Kidney (tissue), 14 donors: Measurements from ENCODE around the gene ANKRD66. TPM values are rescaled to one million over a fixed set of nuclear protein-coding genes. Genes with fewer than 3 reads are reported as not detected.

Experiments
- DNase-seq, 5 donors: peaks; one replicate each; pipeline ENCODE4 v3.0.0-alpha.2; 2013 to 2020
- FAIRE-seq: peaks from 2 replicates; lab custom pipeline; 2012; peaks lifted over from hg19 to GRCh38; lab: Jason Lieb, UNC
- H3K27ac ChIP-seq, 2 donors: one replicate each; pipeline ENCODE4 v1.7.0; 2013; ENCODE audit warnings: low read depth in 2 of 2, low read length in 2 of 2, inconsistent platforms in 1 of 2
- H3K27me3 ChIP-seq: one replicate; pipeline ENCODE4 v1.7.1; 2013; ENCODE audit warnings: low read length, inconsistent platforms; ENCODE audit not compliant: control insufficient read depth, insufficient read depth
- H3K36me3 ChIP-seq, 3 donors: one replicate each; pipeline versions ENCODE4 v1.7.0 to v1.7.1; 2013; ENCODE audit warnings: low read length in 3 of 3, control low read depth in 1 of 3, inconsistent platforms in 1 of 3; ENCODE audit not compliant: insufficient read depth in 3 of 3, control insufficient read depth in 2 of 3
- H3K4me1 ChIP-seq, 3 donors: one replicate each; pipeline versions ENCODE4 v1.7.0 to v1.7.1; 2013; ENCODE audit warnings: low read length in 3 of 3, inconsistent platforms in 1 of 3, low read depth in 1 of 3; ENCODE audit not compliant: control insufficient read depth in 2 of 3, insufficient read depth in 2 of 3
- H3K4me3 ChIP-seq, 3 donors: one replicate each; pipeline versions ENCODE4 v1.7.0 to v1.8.1; 2013; ENCODE audit warnings: low read length in 3 of 3, control low read depth in 1 of 3, inconsistent platforms in 1 of 3
- H3K9ac ChIP-seq, 3 donors: one replicate each; pipeline versions ENCODE4 v1.7.0 to v1.7.1; 2013; ENCODE audit warnings: low read length in 3 of 3, control low read depth in 1 of 3, inconsistent platforms in 1 of 3
- H3K9me3 ChIP-seq, 3 donors: one replicate each; pipeline versions ENCODE4 v1.7.0 to v1.7.1; 2013; ENCODE audit warnings: low read length in 3 of 3, control low read depth in 1 of 3, inconsistent platforms in 1 of 3; ENCODE audit not compliant: control insufficient read depth in 2 of 3, insufficient read depth in 1 of 3
- intact Hi-C: fragments of 100-400 bp; cut with DNase I; formaldehyde crosslinking; loops from one replicate; pipeline ENCODE4 v1.11.1; 2022
- polyA plus RNA-seq: library from polyadenylated mRNA; stranded (reverse); fragments of 350-450 nt; fragmentation: Illumina TruSeq; extraction: RNeasy Lipid Tissue Mini Kit (QIAGEN cat#74804); gene quantifications from one replicate; pipeline ENCODE4 v1.2.3, GENCODE V29; 2014; ENCODE audit warnings: low read depth, low replicate concordance; ENCODE audit not compliant: insufficient read depth
- total RNA-seq: library from RNA; stranded (reverse); fragmentation: NEBNext Ultra II Directional; extraction: Animal tissue kit (Norgen Biotek cat#: 25700); gene quantifications from one replicate; pipeline ENCODE4 v1.2.1, GENCODE V29; 2021
- TF ChIP-seq, protein P1 (sequence below): IDR thresholded peaks from 3 replicates; pipeline ENCODE4 v1.5.1; 2012; ENCODE audit warnings: mild to moderate bottlenecking, moderate library complexity, borderline replicate concordance; ENCODE audit not compliant: insufficient read depth; ENCODE audit errors: extremely low read depth
- donor health status: control.
- donor health status: control.
- donor health status: control.
- donor health status: control.
- donor health status: control.
- donor health status: DM: yes; HTN: yes; CAD: no.
- donor health status: Normal renal cell carcinoma (clear cell type).

Gene ANKRD66
- total and polyA plus RNA-seq, 2 donors from 2014 or later: not detected

DNA sequence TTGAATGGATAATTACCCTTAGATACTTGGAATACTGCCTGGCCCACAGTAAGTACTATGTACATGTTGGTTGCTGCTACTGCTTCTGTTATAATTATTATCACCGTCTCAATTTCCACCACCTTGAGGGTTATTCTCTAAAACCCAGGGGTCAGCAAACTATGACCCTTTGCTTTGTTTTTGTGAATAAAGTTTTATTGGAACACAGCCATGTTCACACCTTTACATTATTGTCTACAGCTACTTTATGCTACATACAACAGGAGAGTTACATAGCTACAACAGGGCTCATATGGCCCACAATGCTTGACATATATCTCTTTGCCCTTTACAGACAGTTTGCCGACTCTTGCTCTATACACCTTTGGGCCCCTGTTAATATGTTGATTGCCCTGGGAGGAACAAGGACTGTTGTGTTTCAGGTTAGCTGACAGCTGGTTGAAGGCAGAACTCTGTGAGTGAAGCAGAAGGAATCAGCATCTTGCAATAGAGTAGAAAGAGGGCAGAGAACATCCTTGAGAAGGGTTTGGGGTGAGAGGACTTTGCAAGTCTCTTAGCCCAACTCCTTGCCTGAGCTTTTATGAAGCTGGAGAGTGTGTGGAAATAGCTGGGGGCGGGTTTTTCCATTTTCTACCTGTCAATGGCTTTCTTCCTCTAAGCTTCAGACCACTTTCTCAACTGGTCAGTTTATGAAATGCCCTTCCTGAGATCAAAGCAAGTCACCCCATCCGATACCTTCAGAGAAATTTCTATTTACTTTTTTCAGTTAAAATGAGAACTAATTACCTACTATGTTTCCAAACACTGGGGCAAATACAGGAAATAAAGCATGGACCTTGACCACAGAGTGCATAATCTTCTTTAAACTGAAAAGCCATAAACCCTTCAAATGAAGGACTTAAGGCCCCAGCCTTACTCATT, 43.0 kb downstream of the ANKRD66 start:
- Histone ChIP-seq H3K27ac (no peak overlapping the region), H3K9me3 (no peaks in the 10 kb centered on the region), H3K36me3 (no peaks in the 10 kb centered on the region), H3K4me1 (no peaks in the 10 kb centered on the region), H3K4me3 (no peak overlapping the region), H3K27me3 (no peaks in the 10 kb centered on the region), H3K9ac (no peak overlapping the region)
- no peak for DNase-seq
- intact Hi-C loops: no loop called here
- no peak for FAIRE-seq
- TF ChIP-seq, protein P1, sequence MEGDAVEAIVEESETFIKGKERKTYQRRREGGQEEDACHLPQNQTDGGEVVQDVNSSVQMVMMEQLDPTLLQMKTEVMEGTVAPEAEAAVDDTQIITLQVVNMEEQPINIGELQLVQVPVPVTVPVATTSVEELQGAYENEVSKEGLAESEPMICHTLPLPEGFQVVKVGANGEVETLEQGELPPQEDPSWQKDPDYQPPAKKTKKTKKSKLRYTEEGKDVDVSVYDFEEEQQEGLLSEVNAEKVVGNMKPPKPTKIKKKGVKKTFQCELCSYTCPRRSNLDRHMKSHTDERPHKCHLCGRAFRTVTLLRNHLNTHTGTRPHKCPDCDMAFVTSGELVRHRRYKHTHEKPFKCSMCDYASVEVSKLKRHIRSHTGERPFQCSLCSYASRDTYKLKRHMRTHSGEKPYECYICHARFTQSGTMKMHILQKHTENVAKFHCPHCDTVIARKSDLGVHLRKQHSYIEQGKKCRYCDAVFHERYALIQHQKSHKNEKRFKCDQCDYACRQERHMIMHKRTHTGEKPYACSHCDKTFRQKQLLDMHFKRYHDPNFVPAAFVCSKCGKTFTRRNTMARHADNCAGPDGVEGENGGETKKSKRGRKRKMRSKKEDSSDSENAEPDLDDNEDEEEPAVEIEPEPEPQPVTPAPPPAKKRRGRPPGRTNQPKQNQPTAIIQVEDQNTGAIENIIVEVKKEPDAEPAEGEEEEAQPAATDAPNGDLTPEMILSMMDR: no peak

DNA sequence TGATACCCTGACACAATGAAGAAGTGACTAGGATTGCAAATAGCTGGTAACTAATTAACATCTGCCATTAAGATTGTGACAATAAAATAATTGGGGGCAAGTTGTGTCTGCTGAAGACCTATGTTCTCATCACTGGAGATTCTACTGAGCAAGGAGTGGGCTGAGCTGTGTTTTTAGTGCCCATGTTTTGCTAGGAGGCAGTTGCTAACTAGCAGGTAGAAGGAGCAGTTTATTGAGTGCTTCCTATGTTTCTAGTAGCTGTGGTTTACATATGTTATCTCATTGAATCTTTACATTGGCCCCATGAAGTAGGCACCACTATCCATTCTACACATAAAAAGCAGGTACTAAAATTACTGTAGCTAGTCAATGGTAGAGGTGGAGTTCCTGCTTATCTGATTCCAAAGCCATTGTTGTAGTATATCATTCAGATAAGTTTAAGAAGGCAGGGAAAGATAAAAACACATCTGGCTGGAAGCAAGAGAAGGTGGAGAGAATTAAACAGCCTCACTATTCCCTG, 43.7 kb downstream of the ANKRD66 start:
- Histone ChIP-seq H3K27me3 (no peaks in the 10 kb centered on the region), H3K9me3 (no peaks in the 10 kb centered on the region), H3K27ac (no peak overlapping the region), H3K4me3 (no peak overlapping the region), H3K9ac (no peak overlapping the region), H3K36me3 (no peaks in the 10 kb centered on the region), H3K4me1 (no peaks in the 10 kb centered on the region)
- FAIRE-seq (no peak), DNase-seq (no peak)
- TF ChIP-seq, protein P1: no peak
- intact Hi-C loops: no loop called here

DNA sequence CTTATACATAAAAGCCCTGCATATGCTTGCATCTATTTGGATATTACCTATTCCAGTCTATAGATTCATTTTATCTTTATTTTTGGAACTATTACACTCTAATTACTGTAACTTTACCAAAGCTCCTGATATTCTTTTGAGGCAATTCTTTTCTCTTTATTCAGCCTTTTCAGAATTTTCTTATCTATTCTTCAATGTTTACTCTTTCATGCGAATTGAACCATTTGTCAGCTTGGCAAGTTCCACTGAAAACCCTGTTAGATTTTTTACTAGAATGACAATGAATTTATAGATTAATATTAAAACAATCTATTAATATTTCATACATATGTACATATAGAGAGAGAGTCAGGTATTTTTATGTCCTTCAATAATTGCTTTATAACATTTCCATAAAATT, 45.9 kb downstream of the ANKRD66 start:
- FAIRE-seq: peak; percentile 54

More for the DNA sequence above, 45.9 kb downstream of the ANKRD66 start:
- Histone ChIP-seq H3K27ac (no peak overlapping the region), H3K4me3 (no peak overlapping the region), H3K4me1 (no peaks in the 10 kb centered on the region), H3K9ac (no peak overlapping the region), H3K27me3 (no peaks in the 10 kb centered on the region), H3K9me3 (no peaks in the 10 kb centered on the region), H3K36me3 (no peaks in the 10 kb centered on the region)
- no peak for DNase-seq
- intact Hi-C loops: no loop called here
- TF ChIP-seq, protein P1: no peak
